Trophoblast cell (in vitro differentiated cells and primary cell): Measurements from ENCODE around the gene CTNNA1.

Source experiments
- DNase-seq, 2 donors: peaks; one replicate each; pipeline ENCODE4 v3.0.0-alpha.2; 2016
- H2AFZ ChIP-seq: 2 replicates; pipeline ENCODE4 v1.6.1; 2013; ENCODE audit warnings: low read length, moderate library complexity, mild to moderate bottlenecking; ENCODE audit not compliant: insufficient read depth, poor library complexity
- H2AK5ac ChIP-seq: 2 replicates; pipeline ENCODE4 v1.6.1; 2013; ENCODE audit warnings: mild to moderate bottlenecking, low read length
- H2BK120ac ChIP-seq: 2 replicates; pipeline ENCODE4 v1.6.1; 2013; ENCODE audit warnings: low read length, mild to moderate bottlenecking, moderate library complexity; ENCODE audit not compliant: insufficient read depth, poor library complexity
- H2BK12ac ChIP-seq: 2 replicates; pipeline ENCODE4 v1.6.1; 2013; ENCODE audit warnings: mild to moderate bottlenecking, low read length, moderate library complexity
- H2BK5ac ChIP-seq: 2 replicates; pipeline ENCODE4 v1.6.1; 2013; ENCODE audit warnings: low read length, low read depth, moderate library complexity, mild to moderate bottlenecking; ENCODE audit not compliant: poor library complexity
- H3K14ac ChIP-seq: 2 replicates; pipeline ENCODE4 v1.6.1; 2013; ENCODE audit warnings: mild to moderate bottlenecking, low read length
- H3K18ac ChIP-seq: 2 replicates; pipeline ENCODE4 v1.6.1; 2013; ENCODE audit warnings: mild to moderate bottlenecking, low read length
- H3K23ac ChIP-seq: 2 replicates; pipeline ENCODE4 v1.6.1; 2013; ENCODE audit warnings: low read length
- H3K27ac ChIP-seq: 2 replicates; pipeline ENCODE4 v1.5.1; 2013; ENCODE audit warnings: low read depth, mild to moderate bottlenecking, inconsistent platforms, low read length, moderate library complexity
- H3K27me3 ChIP-seq: 2 replicates; pipeline ENCODE4 v1.6.1; 2013; ENCODE audit warnings: inconsistent platforms, mild to moderate bottlenecking, low read length, moderate library complexity; ENCODE audit not compliant: insufficient read depth
- H3K36me3 ChIP-seq, 2 experiments: 1 replicate in 1 of 2; 2 replicates in 1 of 2; pipeline ENCODE4 v1.6.1; 2013; ENCODE audit warnings: low read length in 2 of 2, mild to moderate bottlenecking in 2 of 2, moderate library complexity in 1 of 2; ENCODE audit not compliant: insufficient read depth in 2 of 2, control insufficient read depth in 1 of 2
- H3K4ac ChIP-seq: 2 replicates; pipeline ENCODE4 v1.6.1; 2013; ENCODE audit warnings: low read depth, mild to moderate bottlenecking, low read length, moderate library complexity
- H3K4me1 ChIP-seq, 2 experiments: 1 replicate in 1 of 2; 2 replicates in 1 of 2; pipeline ENCODE4 v1.6.1; 2013; ENCODE audit warnings: low read length in 2 of 2, mild to moderate bottlenecking in 2 of 2, moderate library complexity in 1 of 2; ENCODE audit not compliant: insufficient read depth in 2 of 2, control insufficient read depth in 1 of 2
- H3K4me2 ChIP-seq: 2 replicates; pipeline ENCODE4 v1.6.1; 2013; ENCODE audit warnings: inconsistent platforms, mild to moderate bottlenecking, low read length, moderate library complexity
- H3K4me3 ChIP-seq: 2 replicates; pipeline ENCODE4 v1.5.1; 2013; ENCODE audit warnings: mild to moderate bottlenecking, low read depth, low read length, inconsistent platforms
- H3K79me1 ChIP-seq: one replicate; pipeline ENCODE4 v1.6.1; 2013; ENCODE audit warnings: low read length
- H3K79me2 ChIP-seq: 2 replicates; pipeline ENCODE4 v1.6.1; 2013; ENCODE audit warnings: low read length, mild to moderate bottlenecking; ENCODE audit not compliant: control insufficient read depth, insufficient read depth, poor library complexity
- H3K9ac ChIP-seq: 2 replicates; pipeline ENCODE4 v1.6.1; 2013; ENCODE audit warnings: mild to moderate bottlenecking, low read length
- H3K9me3 ChIP-seq: 2 replicates; pipeline ENCODE4 v1.6.1; 2013; ENCODE audit warnings: low read depth, mild to moderate bottlenecking, control low read depth, inconsistent platforms, low read length; ENCODE audit not compliant: insufficient read depth
- H4K12ac ChIP-seq: 2 replicates; pipeline ENCODE4 v1.6.1; 2013; ENCODE audit warnings: low read depth, mild to moderate bottlenecking, low read length, moderate library complexity
- H4K8ac ChIP-seq: 2 replicates; pipeline ENCODE4 v1.6.1; 2013; ENCODE audit warnings: low read depth, mild to moderate bottlenecking, low read length, moderate library complexity
- H4K91ac ChIP-seq: one replicate; pipeline ENCODE4 v1.6.1; 2013; ENCODE audit warnings: low read depth, mild to moderate bottlenecking, low read length, moderate library complexity
- WGBS: extraction: QIAGEN DNeasy Blood & Tissue Kit; methylation state at CpG from one replicate; pipeline ENCODE4 v1.1.7; 2013; ENCODE audit warnings: missing lambda C conversion rate; ENCODE audit not compliant: insufficient read length, insufficient coverage; ENCODE audit errors: extremely low coverage; 5-methylcytosine and 5-hydroxymethylcytosine counted together

CTNNA1 gene

DNA sequence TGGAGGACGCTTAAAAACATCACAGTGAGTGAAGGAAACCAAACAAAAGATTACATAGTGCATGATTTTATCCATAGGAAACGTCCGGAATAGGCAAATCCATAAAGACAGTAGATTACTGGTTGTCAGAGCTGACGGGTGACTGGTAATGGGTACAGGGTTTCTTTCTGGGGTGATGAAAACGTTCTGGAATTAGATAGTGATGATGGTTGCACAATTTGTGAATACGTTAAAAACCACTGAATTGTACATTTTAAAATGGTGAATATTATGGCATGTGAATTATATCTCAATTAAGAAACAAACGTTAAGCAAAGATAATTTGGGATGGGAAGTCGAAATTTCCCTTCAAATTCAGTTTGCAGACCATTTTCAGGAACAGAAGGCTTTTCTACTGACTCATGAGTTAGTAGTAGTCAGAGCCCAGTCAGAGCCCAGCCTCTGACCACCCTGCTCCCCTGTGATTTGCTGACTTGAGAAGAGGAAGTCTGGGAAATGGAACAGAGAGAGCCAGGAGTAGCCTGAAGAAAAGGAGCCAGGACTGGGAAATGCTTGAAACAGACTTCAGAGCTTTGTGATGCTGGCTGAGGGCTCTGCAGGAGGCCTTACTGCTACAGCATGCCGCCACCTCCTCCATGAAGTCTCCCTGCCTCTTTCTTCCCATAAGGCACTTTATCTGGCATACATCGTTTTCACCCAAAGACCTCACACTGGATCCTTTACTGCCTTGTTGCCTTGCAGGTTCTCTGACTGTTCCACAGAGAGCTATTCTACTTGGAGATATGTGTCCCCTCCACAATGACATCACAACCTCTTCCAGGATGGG, 46.4 kb upstream of the CTNNA1 start:
- Histone ChIP-seq H2BK5ac (no peak overlapping the region), H3K9me3 (no peaks in the 10 kb centered on the region), H3K27me3 (no peaks in the 10 kb centered on the region), H4K12ac (peak overlapping the region; percentile 22), H3K9ac (no peak overlapping the region), H3K4me2 (no peak overlapping the region), H2AK5ac (no peak overlapping the region), H2AFZ (no peak overlapping the region), H3K79me1 (no peaks in the 10 kb centered on the region), H3K36me3 (no peaks in the 10 kb centered on the region), H3K14ac (no peak overlapping the region), H3K79me2 (no peaks in the 10 kb centered on the region), H2BK12ac (peak overlapping the region; percentile 6), H3K4ac (no peak overlapping the region), H3K23ac (no peak overlapping the region), H3K27ac (no peak overlapping the region), H2BK120ac (no peak overlapping the region), H4K91ac (no peak overlapping the region), H3K4me3 (no peak overlapping the region), H3K18ac (no peak overlapping the region), H3K4me1 (peaks cover 4 to 6% of the 10 kb centered on the region in 2 experiments), H4K8ac (peak overlapping the region; percentile 6)
- no CpG with 5 or more reads among the region's 10 CpGs for WGBS
- DNase-seq, result peak in 1 of 2 donors; percentile 24

GRCh38 chr5:138708791-138709190, 44.4 kb upstream of the CTNNA1 start:
- no peak for DNase-seq
- Histone ChIP-seq H2AFZ (no peak overlapping the region), H3K79me2 (no peaks in the 10 kb centered on the region), H2AK5ac (no peak overlapping the region), H3K4me3 (no peak overlapping the region), H3K9ac (no peak overlapping the region), H3K23ac (no peak overlapping the region), H3K27ac (no peak overlapping the region), H2BK120ac (no peak overlapping the region), H3K18ac (no peak overlapping the region), H3K27me3 (no peaks in the 10 kb centered on the region), H4K12ac (no peak overlapping the region), H3K14ac (no peak overlapping the region), H2BK12ac (no peak overlapping the region), H3K4me2 (no peak overlapping the region), H3K9me3 (no peaks in the 10 kb centered on the region), H4K91ac (peak overlapping the region; percentile 8), H3K4me1 (peaks cover 4 to 6% of the 10 kb centered on the region in 2 experiments), H4K8ac (no peak overlapping the region), H3K36me3 (no peaks in the 10 kb centered on the region), H2BK5ac (no peak overlapping the region), H3K79me1 (no peaks in the 10 kb centered on the region), H3K4ac (no peak overlapping the region)
- WGBS, result no CpG with 5 or more reads among the region's 6 CpGs

GRCh38 chr5:138709202-138709601, 44.0 kb upstream of the CTNNA1 start:
- no peak overlapping the region for H4K8ac ChIP-seq
- no peak overlapping the region for H3K4me3 ChIP-seq
- no peak for DNase-seq
- H3K36me3 ChIP-seq, result no peaks in the 10 kb centered on the region
- peaks cover 4 to 5% of the 10 kb centered on the region in 2 experiments for H3K4me1 ChIP-seq
- no peak overlapping the region for H3K9ac ChIP-seq
- no peak overlapping the region for H3K18ac ChIP-seq
- H3K14ac ChIP-seq, result no peak overlapping the region
- H3K27ac ChIP-seq, result no peak overlapping the region
- H4K12ac ChIP-seq, result no peak overlapping the region
- H3K79me1 ChIP-seq, result no peaks in the 10 kb centered on the region
- H3K4me2 ChIP-seq, result no peak overlapping the region
- no peak overlapping the region for H2BK12ac ChIP-seq
- H2BK120ac ChIP-seq, result no peak overlapping the region
- no peak overlapping the region for H2AFZ ChIP-seq
- H3K79me2 ChIP-seq, result no peaks in the 10 kb centered on the region
- no peak overlapping the region for H2AK5ac ChIP-seq
- no peaks in the 10 kb centered on the region for H3K9me3 ChIP-seq
- no peak overlapping the region for H2BK5ac ChIP-seq
- H3K23ac ChIP-seq, result no peak overlapping the region
- WGBS, result no CpG with 5 or more reads among the region's 9 CpGs
- peak overlapping the region; percentile 8 for H4K91ac ChIP-seq
- H3K27me3 ChIP-seq, result no peaks in the 10 kb centered on the region
- H3K4ac ChIP-seq, result no peak overlapping the region

- Histone ChIP-seq H3K4me2 (no peak overlapping the region), H3K9me3 (no peaks in the 10 kb centered on the region), H2BK120ac (no peak overlapping the region), H3K4me3 (no peak overlapping the region), H2BK5ac (no peak overlapping the region), H3K18ac (no peak overlapping the region), H3K4me1 (peaks cover 2 to 4% of the 10 kb centered on the region in 2 experiments), H4K12ac (no peak overlapping the region), H3K4ac (no peak overlapping the region), H4K91ac (no peak overlapping the region), H3K14ac (no peak overlapping the region), H3K36me3 (no peaks in the 10 kb centered on the region), H3K27ac (no peak overlapping the region), H2BK12ac (no peak overlapping the region), H3K9ac (no peak overlapping the region), H3K23ac (no peak overlapping the region), H3K79me2 (no peaks in the 10 kb centered on the region), H2AFZ (no peak overlapping the region), H4K8ac (no peak overlapping the region), H3K27me3 (no peaks in the 10 kb centered on the region), H2AK5ac (no peak overlapping the region), H3K79me1 (no peaks in the 10 kb centered on the region)
- WGBS, result no CpG with 5 or more reads among the region's 6 CpGs
- no peak for DNase-seq
These were observed 42.1 kb upstream of the CTNNA1 start for GRCh38 chr5:138711087-138711486.
